SH-SY5Y (cell line): ENCODE data around the gene SLC9A9.

Experiments used
- GATA2 ChIP-seq: IDR thresholded peaks from 2 replicates; pipeline ENCODE4 v1.6.1; 2011; ENCODE audit warnings: mild to moderate bottlenecking, low read depth, low read length
- GATA3 ChIP-seq: IDR thresholded peaks from 2 replicates; pipeline ENCODE4 v1.6.1; 2011; ENCODE audit warnings: low read depth, mild to moderate bottlenecking, low read length, moderate library complexity

GRCh38 chr3:143897576-143898295 is 49.5 kb upstream of the SLC9A9 start:
- TF ChIP-seq GATA2 (no peak), GATA3 (no peak)
